PC-3 (cell line): ENCODE measurements around the gene TAS2R50.

Experiments used
- CTCF ChIP-seq: fragments of 300-600 bp; sonication (generic); conservative IDR thresholded peaks from 2 replicates; pipeline ENCODE4 v1.5.1; 2017; ENCODE audit warnings: antibody characterized with exemption, low read depth, mild to moderate bottlenecking, low read length
- EZH2 ChIP-seq: fragments of 300-600 bp; sonication (generic); IDR thresholded peaks from one replicate; pipeline ENCODE4 v1.6.1; 2017; ENCODE audit warnings: antibody characterized with exemption, mild to moderate bottlenecking, low read length; ENCODE audit not compliant: unreplicated experiment

DNA sequence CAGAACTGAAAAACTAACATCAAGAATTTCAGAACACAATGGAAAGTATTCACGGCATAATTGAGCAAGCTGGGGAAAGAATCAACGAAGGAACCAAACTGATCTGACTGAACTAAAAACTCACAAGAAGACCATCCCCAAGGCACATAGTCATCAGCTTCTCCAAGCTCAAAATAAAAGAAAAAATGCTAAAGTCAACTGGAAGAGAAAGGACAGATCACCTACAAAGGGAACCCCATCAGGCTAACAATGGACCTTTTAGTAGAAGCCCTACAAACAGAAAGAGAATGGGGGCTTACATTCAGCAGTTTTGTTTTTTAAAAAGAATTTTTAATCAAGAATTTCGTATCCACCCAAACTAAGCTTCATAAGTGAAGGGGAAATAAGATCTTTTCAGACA lies 11.7 kb downstream of the TAS2R50 start:
- TF ChIP-seq CTCF (no peak), EZH2 (no peak)
